Measurements from ENCODE around the gene EML3. TPM values are rescaled to one million over a fixed set of nuclear protein-coding genes. Genes with fewer than 3 reads are reported as not detected.

The EML3 gene
- total and polyA plus RNA-seq, 2 of the 8 experiments (the other 6 are each of a cell fraction or from before 2014, with no cell fraction given), result 19.2 to 29.9 TPM

DNA sequence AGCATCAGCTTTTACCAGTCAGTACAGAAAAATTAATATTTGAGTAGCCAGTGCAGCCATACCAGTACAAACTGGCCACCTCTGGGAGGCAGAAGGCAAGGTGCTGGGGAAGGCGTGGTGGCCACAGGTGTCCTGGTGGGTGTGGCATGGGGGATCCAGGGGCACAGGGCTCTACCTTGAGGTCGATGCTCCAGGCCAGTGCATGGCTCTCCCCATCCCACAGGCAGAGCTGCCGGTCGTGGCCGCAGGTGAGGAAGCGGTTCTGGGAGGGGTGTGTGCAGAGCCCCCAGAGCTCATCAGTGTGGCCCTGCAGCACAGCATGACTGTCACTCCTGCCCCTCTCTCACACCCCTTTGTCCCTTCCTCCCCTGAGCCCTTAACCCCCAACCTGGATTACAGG lies 7.1 kb downstream of the EML3 start (continued):
- TF ChIP-seq MAFK (IDR thresholded peaks at IDR 0.05; ENCODE audit: low read depth, low read length), result no peak
- TF ChIP-seq, protein P1, sequence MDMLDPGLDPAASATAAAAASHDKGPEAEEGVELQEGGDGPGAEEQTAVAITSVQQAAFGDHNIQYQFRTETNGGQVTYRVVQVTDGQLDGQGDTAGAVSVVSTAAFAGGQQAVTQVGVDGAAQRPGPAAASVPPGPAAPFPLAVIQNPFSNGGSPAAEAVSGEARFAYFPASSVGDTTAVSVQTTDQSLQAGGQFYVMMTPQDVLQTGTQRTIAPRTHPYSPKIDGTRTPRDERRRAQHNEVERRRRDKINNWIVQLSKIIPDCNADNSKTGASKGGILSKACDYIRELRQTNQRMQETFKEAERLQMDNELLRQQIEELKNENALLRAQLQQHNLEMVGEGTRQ (IDR thresholded peaks at IDR 0.05; ENCODE audit: low read length), result no peak
- TF ChIP-seq CHD2 (IDR thresholded peaks at IDR 0.05; ENCODE audit: low read length), result no peak
- TF ChIP-seq PHF8 (conservative IDR thresholded peaks at IDR 0.05; ENCODE audit: low read depth, low read length), result no peak
- TF ChIP-seq CBX5 (IDR thresholded peaks at IDR 0.05; ENCODE audit: low read depth, low read length), result no peak
- TF ChIP-seq NANOG (IDR thresholded peaks at IDR 0.05; ENCODE audit: insufficient read depth, low read depth, low read length, poor library complexity, severe bottlenecking), result no peak
